Metanephros (tissue), 2 donors: ENCODE data around the gene ATP6V0E2. TPM values are rescaled to one million over a fixed set of nuclear protein-coding genes. Genes with fewer than 3 reads are reported as not detected.

Experiments used
- small RNA-seq: library from RNA; depleted of rRNA; stranded (forward); fragments of <200 nt; gene quantifications from one replicate; pipeline ENCODE3, GENCODE V24; 2014; ENCODE audit warnings: low replicate concordance
- total RNA-seq: library from RNA; depleted of rRNA; stranded (reverse); fragments of >200 nt; gene quantifications from one replicate; pipeline ENCODE4 v1.2.3, GENCODE V29; 2014

The ATP6V0E2 gene
- 38.1 TPM for total RNA-seq

DNA sequence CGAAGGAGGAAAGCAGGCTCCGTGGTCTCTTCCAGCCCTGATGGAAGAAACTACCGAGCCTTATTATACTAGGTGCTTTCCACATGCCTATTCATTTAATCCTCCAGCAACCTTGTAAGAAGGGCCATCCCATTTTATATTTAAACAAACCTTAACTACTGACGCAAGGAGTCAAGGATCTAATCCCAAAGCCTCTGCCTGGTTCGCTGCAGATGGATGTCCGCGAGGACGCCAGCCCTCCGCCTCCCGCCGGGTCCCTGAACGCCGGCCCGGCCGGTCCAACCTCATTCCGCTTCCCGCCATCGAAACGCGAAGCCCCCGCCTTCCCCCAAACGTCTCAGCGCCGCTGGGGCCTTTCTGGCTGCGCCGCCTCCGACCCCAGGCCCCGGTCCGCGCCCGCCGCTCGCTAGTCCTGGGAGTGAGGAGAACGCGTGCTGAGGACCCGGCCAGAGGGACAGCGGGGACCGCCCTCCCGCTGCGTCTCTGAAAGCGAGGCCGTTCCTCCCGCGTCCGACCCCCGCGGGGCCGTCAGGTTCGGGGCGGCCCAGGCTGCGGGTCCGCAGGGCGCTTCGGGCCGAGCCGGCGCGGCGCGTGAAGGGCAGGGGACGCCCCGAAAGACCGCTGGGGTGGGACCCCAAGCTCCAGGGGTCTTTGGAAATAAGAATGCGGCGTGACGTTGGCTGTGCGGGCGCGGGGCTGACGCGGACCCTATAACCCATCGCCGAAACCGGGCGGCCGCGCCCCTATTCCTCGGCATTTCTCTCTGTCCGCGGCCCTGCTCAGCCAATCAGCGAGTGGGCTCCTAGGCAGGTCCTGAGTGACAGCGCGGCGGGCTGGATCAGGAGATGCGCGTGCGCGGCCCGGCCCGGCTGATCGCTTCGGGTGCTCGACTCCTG lies at the start of gene ATP6V0E2:
ATP6V0E2 (plus strand) TSS at position 896 of the 896 bp plus-strand sequence. CDS start 97 bp downstream, outside the sequence.

DNA sequence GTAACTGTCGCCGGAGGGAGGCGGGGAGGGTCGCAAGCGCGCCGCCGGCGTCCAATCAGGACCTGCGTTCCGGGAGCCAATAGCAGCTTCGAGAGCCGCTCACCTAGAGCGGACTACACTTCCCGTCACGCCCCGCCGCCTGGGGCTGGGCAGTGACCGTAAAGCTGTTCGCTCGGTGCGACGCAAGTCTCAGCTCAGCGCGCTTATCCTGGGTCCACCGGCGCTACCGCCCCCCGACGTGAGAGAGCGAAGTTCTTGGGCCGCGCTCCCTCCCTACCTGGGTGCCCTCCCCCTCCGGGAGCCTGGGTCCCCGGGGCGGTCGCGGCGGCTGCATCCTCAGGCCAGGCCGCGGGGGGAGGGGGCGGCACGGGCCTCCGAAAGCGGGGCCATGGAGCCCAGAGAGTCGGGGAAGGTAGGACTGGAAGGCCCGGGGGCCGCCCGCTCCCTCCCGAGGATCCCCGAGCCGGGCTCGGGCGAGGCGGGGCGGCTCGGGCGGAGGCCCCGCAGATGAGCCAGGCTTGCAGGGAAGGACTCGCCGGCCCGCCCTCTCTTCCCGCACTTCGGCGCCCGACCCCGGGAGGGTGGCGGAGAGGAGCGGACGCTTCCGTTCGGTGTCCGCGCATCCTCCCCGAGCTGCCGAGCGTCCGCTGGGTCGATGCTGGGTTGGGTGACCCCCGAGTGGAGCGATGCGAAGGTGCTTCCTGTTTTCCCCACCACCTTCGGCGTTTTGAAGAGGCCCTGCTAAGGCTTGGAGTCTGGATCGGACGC lies 35.4 kb upstream of the ATP6V0E2 start, which contains the start of gene ZNF862:
ZNF862 (plus strand) TSS at position 152 of the 768 bp plus-strand sequence; CDS start at position 389, 237 bp downstream.

Small RNA genes lying within 50 kb of the gene (small RNA-seq; reads per million reads assigned to genes)
- gene AC093458.1, result not detected

Other genes starting within 250 kb of the ATP6V0E2 start
- 20.4 TPM for gene ZNF467, start 100.4 kb upstream of the ATP6V0E2 start, total RNA-seq
- 22.2 TPM for gene ZNF862, start 35.6 kb upstream of the ATP6V0E2 start, total RNA-seq